Umbilical cord (tissue), 2 donors: Measurements from ENCODE around the gene KCNMA1. TPM values are rescaled to one million over a fixed set of nuclear protein-coding genes. Genes with fewer than 3 reads are reported as not detected.
A peak's percentile ranks its signal among the peaks of the same experiment; 100 is the strongest.

Experiments
- DNase-seq: peaks from one replicate; pipeline ENCODE4 v3.0.0-alpha.2; 2015; ENCODE audit warnings: low spot score
- total RNA-seq: library from RNA; depleted of rRNA; stranded (reverse); fragments of >200 nt; gene quantifications from one replicate; pipeline ENCODE4 v1.2.3, GENCODE V29; 2014; ENCODE audit warnings: low replicate concordance; ENCODE audit not compliant: insufficient read depth

Gene KCNMA1
- total RNA-seq, 1 donor from 2014 or later: 79.2 TPM

DNA sequence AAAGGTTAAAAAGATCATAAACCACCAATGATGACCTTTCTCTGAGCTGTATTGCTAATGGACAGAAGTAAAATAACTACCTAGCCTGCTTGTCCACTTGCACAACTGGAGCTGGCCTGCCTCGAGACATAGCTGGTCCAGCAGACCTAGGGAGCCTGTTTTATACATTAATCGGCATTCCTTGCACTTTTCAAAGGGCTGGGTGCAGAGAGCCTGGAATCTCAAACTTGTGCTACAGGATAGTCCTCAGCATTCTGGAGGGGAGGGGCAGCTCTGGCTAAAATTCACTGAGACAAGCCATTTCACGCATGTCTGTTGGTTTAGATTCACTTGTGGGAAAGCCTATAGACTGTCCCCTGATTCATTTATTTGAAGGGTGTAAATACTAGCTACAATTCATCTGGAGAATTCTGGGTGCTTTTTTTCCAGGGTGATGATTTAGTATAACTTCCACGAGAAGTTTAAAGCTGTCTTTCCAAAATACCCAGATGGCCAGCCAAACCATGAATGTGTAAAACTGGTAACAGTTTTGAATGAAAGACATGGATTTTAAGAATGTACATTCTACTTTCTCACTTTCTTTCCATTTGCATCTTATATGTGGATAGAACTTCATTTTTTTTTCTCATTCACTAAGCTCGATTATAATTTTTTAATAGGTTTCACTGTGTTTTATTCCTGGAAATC lies 389.4 kb downstream of the KCNMA1 start:
- DNase-seq: peak; percentile 78

GRCh38 chr10:77247031-77247990 lies 390.3 kb downstream of the KCNMA1 start:
- peak; percentile 96 for DNase-seq

- peak; percentile 63 for DNase-seq
Observed at GRCh38 chr10:77245953-77246352, 391.7 kb downstream of the KCNMA1 start.

- DNase-seq: peak; percentile 85
Observed at GRCh38 chr10:77244746-77245145, 392.9 kb downstream of the KCNMA1 start.

DNA sequence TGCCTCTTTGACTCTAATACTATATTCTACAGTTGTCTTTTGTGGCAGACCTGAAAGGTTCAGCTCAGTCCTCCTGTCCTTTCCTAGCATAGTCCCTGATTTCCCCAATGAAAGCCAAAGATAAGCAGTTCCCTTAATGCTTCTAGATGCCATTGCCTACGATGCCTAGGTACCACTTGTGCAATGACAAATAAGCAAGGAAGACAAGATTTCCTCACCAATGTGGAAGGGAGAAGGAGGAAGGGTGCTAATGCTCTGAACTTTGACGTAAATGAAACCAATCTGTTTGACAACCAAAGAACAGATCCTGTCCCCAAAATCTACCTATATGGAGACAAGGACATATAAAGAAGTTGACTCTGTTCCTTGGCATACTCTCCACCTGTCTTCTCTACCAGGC lies 393.3 kb downstream of the KCNMA1 start:
- DNase-seq: no peak

GRCh38 chr10:77241350-77241725 lies 396.3 kb downstream of the KCNMA1 start:
- no peak for DNase-seq

DNA sequence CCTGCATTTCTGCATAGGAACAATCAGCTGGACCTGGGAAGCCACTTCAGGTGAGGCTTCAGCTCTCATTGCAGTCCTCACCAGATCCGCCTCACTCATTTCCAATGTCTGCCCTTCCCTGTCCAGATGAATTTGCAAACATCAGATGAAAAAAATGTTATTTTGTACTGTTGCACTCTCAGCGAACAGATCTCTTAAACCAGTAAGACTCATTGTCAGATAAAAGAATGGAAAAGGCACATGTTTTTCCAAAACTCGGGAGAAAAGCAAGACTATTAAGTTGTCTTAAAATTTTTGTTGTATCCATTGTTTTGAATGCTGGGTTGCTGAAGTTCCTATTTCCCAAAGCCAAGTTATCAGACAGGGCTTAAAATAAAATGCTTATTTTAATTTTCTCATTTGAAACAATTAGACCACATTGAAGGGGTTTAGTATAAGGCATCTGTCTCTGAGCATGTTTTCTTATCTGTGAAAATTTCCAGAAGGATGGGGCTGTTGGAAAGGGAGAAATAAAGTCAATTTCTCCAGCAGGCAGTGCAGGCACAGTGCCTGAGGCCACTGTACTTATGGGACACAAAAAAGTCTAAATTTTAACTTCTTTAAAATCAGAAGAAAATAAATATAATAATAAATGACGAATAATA lies 396.8 kb downstream of the KCNMA1 start:
- DNase-seq: peak; percentile 78

GRCh38 chr10:77240041-77240652 lies 397.5 kb downstream of the KCNMA1 start:
- peak; percentile 93 for DNase-seq

DNA sequence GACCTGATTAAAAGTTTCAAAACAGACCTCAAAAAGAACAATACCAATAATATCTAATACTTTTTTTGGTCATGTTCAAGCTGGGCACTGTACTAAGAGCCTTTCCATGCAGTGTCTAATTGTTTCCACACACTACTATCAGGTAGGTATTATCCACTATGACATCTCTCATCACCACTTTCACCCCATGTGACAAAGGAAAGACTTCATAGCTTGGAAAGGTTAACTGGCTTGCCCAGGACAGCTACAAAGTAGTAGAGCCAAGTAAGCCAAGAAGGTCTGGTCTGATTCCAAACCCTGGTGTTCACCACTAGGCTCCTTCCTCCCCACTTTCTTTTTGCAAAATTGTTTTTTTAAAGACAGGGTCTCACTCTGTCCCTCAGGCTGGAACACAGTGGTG lies 400.5 kb downstream of the KCNMA1 start:
- no peak for DNase-seq

DNA sequence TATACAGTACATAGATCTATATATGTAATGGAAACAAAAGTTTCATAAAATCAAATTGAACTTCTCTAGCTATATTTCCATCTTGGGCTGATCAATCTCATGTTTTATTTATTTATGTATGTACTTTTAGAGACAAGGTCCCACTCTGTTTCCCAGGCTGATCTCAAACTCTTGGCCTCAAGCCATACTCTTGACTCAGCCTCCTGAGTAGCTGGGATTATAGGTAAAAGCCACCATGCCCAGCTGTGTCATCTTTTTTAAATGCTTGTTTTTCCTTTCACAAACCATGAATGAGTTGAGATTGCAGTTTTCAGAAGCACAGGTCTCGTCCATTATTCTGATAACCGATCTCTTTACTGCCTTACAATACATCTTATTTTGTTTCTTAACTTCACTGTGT lies 400.9 kb downstream of the KCNMA1 start:
- DNase-seq: peak; percentile 81

DNA sequence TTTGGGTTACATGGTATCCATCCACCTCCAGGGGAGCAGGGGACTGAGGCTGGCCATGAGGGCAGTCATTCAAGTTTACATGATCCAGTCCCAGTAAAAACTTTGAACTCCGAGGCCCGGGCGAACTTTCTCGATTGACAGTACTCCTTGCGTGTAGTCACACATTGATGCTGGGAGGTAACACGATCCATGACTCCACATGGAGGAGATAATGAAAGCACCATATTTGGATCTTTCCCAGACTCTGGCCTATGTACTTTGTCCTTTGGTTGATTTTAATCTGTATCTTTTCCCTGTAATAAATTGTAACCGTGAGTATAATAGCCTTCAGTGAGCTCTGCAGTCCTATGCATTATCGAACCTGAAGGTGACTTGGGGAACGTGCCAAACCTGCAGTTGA lies 401.6 kb downstream of the KCNMA1 start:
- DNase-seq: no peak

GRCh38 chr10:77234599-77234998 lies 403.0 kb downstream of the KCNMA1 start:
- DNase-seq: no peak

DNA sequence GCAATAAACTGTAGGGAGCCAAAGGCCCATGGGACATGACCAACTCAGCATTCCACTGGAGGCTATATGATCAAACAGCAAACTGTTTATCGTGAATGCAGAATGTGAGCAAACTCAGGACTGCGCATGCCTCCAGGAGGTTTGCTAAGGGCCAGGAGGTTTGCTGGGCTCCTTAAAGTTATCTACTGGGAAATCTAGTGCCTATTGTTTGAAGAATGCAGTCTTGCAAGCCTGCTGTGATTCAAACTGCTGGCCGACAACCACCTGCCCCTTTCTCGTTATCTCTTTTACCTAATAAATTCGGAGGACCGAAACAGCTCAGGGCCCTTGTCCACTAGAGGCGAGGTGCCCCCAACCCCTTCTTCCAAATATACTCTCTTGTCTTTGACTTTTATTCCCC lies 404.1 kb downstream of the KCNMA1 start:
- no peak for DNase-seq

- no peak for DNase-seq
Observed at GRCh38 chr10:77231884-77232610, 405.6 kb downstream of the KCNMA1 start.

DNA sequence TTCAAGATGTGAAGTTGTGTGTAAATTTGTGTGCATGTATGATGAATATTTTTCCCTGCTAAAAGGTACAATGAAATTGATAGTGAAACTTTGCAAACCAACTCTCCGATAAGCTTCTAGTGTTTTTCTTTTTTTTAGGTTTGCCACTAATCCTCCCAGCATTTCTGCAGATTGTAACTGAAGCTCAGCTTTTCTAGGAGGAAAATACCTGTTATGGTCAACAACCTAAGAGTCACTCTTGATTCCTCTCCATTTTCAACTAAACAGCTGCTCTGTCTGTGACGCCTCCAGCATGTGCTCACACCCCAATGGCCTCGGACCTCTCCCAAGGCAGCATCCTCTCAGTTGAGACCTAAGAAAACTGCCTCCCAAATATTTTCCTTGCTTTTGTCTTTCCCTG lies 406.2 kb downstream of the KCNMA1 start:
- no peak for DNase-seq

DNA sequence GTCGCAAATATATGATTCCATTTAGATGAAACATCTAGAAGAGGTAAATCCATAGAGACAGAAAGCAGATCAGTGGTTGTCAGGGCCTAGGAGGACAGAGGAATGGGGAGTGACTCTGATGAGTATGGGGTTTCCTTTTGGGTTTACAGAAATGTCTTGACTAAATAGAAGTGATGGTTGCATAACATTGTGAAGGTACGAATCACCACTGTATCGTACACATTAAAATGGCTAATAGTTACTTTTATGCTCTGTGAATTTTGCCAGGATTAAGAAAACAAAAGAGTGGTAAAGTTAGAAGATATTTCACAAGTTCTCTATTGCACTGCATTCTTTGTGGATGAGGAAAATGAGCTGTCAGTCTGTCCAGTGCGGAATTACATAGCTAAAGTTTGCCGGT lies 407.4 kb downstream of the KCNMA1 start:
- DNase-seq: no peak

DNA sequence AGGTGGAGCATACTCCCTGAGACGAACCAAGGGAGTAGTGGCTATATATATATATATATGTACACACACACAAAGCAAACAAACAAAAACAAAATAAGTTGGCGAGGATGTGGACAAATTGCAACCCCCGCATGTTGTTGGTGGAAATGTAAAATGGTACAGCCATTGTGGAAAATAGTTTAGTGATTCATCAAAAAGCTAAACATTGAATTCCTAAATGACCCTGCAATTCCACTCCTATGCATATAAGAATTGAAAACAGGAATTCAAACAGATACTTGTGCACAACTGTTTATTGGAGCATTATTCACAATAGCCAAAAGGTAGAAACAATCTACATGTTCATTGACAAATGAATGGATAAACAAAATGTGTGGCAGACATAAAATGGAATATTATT lies 407.9 kb downstream of the KCNMA1 start:
- DNase-seq: no peak

DNA sequence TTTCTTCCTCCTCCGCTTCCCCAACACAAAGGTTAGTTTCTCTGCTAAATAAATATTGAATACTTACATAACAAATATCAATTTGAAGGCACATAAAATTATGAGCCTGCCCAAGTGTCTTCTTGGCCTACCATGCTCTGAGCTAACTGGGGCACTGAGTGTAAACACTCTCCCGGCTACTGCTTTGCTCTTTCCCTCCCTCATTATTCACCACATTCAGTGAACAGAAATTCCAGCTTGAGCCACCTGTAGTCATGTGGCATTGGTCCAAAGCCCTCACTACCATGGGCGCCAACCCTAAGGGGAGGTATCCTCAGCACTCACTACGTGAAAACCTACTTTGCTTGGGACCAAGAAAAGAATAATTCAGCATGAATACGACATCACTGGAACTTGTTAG lies 409.0 kb downstream of the KCNMA1 start:
- DNase-seq: no peak

DNA sequence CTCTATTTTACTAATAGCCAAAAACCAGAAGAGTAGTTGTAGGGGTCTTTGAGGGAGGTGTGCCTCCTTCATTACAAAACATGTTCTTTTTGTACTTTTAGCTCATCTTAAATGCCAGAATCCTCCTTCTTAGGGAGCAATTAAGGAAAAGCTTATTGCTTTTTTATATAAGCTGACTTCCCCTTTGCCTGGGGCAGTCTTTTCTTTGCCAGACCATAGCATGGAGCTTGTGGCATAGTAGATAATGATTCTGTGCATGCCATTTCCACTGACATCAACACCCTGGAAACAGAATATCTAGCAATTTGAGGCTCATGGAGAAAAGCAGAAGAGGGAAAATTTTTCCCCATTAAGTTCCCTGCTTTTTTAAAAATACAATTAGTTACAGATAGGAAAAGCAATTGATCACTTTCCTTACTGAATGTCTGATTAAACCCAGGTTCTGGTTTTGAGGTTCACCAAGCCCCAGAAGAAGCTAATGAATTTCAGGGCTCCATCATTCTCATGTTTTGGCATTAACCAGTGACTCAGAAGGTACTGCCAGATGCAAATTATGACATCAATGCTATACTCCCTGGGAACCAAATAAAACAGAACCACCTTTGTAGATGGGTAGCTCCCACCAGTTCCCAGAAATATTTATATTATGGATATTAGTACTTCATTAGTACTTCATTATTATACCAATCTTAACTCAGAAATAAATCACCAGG lies 410.6 kb downstream of the KCNMA1 start:
- no peak for DNase-seq

- DNase-seq: no peak
Observed at GRCh38 chr10:77226452-77226851, 411.2 kb downstream of the KCNMA1 start.

DNA sequence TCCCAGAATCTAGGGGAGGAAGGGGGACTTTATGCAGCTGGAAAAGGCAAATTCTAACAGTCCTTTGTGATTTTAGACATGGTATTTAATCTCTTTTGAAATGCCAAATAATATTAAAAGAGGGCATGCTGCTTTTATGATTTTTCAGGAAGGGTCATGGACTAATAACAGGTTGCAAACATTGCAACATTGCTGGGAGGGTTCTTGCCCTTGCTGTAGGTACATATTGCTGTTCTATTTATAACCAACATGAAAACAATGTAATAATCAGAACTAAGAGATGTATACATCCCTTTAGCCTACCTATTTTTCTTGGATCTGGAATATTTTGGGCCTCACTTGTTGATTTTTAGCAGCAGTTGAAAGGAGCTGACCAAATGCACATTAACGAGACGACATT lies 411.6 kb downstream of the KCNMA1 start:
- no peak for DNase-seq
